HUDEP-2 (cell line): ENCODE measurements around the gene METTL15.
"Not testable (repeated sequence)": the region's sequence is repeated elsewhere in the genome, so short reads cannot be mapped to it uniquely, and the experiment has no call there.

Experiments used
- DNase-seq, 76 experiments: peaks; one replicate each; lab custom pipeline; 2025; ENCODE audit not compliant: unreplicated experiment in 76 of 76; lab: John Stamatoyannopoulos, UW

The METTL15 gene

GRCh38 chr11:28274216-28274615, 166.0 kb downstream of the METTL15 start:
- DNase-seq, result no peak

GRCh38 chr11:28284196-28284595, 176.0 kb downstream of the METTL15 start:
- DNase-seq, result no peak

GRCh38 chr11:28289444-28289843, 181.3 kb downstream of the METTL15 start:
- no peak for DNase-seq

DNA sequence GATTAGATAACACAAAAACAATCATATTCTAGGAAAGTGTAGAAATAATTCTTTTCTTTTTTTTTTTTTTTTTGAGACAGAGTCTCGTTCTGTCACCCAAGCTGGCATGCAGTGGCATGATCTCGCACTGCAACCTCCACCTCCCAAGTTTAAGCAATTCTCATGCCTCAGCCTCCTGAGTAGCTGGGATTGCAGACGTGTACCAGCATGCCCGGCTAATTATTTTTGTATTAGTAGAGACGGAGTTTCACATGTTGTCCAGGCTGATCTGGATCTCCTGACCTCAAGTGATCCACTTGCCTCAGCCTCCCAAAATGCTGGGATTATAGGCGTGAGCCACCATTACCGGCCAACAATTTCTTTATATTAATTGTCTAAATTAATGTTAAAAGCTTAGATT, 182.8 kb downstream of the METTL15 start:
- DNase-seq, result not testable (repeated sequence)

GRCh38 chr11:28296426-28296825, 188.2 kb downstream of the METTL15 start:
- DNase-seq, result no peak

GRCh38 chr11:28298209-28298608, 190.0 kb downstream of the METTL15 start:
- no peak for DNase-seq

- DNase-seq, result no peak
These were observed 195.4 kb downstream of the METTL15 start for GRCh38 chr11:28303477-28304191.

GRCh38 chr11:28315440-28315839, 207.3 kb downstream of the METTL15 start:
- DNase-seq, result no peak

GRCh38 chr11:28318871-28319270, 210.7 kb downstream of the METTL15 start:
- no peak for DNase-seq

- DNase-seq, result no peak
These were observed 215.4 kb downstream of the METTL15 start for GRCh38 chr11:28323621-28324020.

DNA sequence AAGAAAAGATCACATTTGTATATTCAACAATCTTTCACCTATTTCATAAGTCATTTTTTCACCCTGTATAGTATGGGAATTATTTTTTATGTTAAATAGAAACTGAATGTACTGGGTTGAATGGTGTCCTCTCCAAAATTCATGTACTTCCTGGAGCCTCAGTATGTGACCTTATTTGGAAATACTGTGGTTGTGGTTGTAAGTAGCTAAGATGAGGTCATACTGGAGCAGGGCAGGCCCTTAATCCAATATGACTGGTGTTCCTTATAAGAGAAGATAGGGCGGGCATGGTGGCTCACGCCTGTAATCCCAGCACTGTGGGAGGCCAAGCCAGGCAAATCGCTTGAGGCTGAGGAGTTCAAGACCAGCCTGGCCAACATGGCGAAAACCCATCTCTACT, 224.2 kb downstream of the METTL15 start:
- not testable (repeated sequence) for DNase-seq

GRCh38 chr11:28337701-28338100, 229.5 kb downstream of the METTL15 start:
- DNase-seq, result no peak

DNA sequence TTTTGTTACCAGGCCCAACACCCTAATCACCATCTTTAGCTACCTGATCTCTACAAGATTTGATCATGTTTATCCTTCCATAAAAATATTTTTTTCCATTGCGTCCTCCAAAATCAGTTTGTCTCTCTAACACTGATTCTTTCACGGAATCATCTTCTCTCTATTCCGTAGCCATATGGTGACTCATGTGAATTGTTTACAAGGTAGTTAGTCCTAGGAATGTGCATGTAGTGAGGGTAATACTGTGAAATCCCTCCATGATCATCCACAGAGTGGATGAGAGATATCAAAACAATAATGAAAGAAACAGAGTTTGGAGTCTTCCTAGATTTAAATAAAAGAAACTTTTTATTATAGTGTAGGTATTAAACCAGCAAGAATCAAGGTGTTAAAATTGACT, 230.2 kb downstream of the METTL15 start:
- DNase-seq, result no peak

DNA sequence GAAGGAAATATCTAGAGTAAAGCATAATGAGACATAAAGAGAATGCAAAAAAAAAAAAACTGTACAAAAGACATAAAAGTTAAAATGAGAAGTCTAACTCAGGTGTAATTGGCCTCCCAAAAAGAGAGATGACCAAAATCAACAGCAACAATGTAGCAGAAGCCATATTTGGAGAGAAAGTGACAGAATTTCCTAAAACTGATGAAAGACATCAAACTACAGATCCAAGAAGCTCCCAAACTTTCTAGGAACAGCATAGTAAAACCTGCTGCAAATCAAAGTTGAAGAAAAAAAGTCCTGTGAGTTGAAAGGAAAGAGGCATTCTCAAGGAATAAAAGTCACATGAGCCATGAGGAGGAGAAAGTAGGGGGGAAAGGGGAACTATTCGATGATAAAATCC, 231.3 kb downstream of the METTL15 start:
- DNase-seq, result no peak

DNA sequence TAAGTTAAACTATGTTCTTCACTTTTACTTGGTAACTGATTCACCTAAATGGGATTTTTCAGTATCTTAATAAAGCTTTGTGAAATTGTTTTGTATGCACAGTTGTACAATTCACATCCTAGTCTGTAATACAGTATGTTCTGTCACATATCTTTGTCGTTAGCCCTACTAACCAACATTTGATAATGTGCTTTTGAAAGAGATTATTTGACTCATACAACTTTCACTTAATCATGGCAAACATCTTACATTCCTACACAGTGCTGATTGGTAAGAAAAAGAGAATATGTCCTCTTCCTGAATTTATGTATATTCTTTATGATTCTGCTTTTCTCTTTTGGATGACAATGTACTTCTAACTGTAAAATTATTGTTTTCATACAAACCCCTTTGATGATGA, 234.5 kb downstream of the METTL15 start:
- peak in 2 of 76 experiments; percentile 12 to 13 for DNase-seq

- DNase-seq, result peak in 38 of 76 experiments; percentile 0 to 53 (median 15)
These were observed 235.4 kb downstream of the METTL15 start for GRCh38 chr11:28343304-28344233.

GRCh38 chr11:28346209-28346608, 238.0 kb downstream of the METTL15 start:
- DNase-seq, result no peak

DNA sequence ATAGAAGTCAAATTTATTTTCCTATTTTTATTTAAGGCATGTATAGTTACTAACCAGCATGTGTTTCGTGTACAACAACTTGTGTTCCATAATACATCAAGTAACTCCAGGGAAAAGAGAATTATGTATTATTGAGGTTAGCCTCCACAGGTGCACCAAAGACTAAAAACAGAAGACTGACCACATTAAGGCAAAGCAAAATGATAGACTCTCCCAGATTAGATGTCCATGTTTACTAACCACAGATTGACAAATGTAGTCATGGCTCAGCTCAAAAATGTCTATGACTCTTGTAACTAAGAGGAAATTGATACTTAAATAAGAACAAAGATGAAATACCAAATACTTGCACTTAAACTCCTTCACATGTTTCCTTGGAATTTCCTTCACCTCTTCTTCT, 238.5 kb downstream of the METTL15 start:
- DNase-seq, result no peak

DNA sequence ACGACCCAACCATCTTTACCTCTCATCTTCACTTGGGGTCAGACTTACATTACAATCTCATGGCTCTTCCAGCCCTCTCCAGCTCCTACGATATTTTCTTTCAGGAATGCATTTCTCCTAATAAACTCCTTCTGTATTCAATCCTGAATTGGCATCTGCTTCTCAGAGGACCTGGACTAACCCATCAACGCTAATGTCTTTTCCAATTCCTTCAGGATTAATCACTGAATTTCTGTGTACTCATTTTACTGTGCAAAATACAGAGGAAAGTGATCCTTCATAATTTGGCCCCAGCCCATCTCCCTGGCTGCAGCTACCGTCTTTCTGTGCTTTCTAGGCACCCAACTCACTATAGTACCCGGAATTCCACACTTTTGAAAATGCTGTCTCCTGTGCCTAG, 239.2 kb downstream of the METTL15 start:
- DNase-seq, result no peak

- DNase-seq, result no peak
These were observed 242.0 kb downstream of the METTL15 start for GRCh38 chr11:28350216-28350615.

- no peak for DNase-seq
These were observed 245.8 kb downstream of the METTL15 start for GRCh38 chr11:28353991-28354390.
